Astrocyte of the cerebellum (primary cell): Measurements from ENCODE around the gene DCANP1.

Source experiments
- DNase-seq: peaks from one replicate; pipeline ENCODE4 v3.0.0-alpha.2; 2011; ENCODE audit warnings: low read depth
- H3K4me3 ChIP-seq: 2 replicates; pipeline ENCODE4 v1.5.1; 2011; ENCODE audit warnings: mild to moderate bottlenecking, low read depth, low read length, moderate library complexity
- CTCF ChIP-seq: IDR thresholded peaks from 2 replicates; pipeline ENCODE4 v1.5.1; 2012; ENCODE audit warnings: low read length, low read depth, moderate library complexity, mild to moderate bottlenecking; ENCODE audit errors: missing control alignments
- in situ Hi-C: cut with HindIII; loops from 2 replicates; pipeline ENCODE4 v1.10.0; 2017; ENCODE audit warnings: low sequenced_read_pairs

The DCANP1 gene

GRCh38 chr5:135480511-135480910 lies 33.4 kb upstream of the DCANP1 start:
- in situ Hi-C loops = no loop called here
- H3K4me3 ChIP-seq = no peak overlapping the region
- no peak for TF ChIP-seq CTCF
- no peak for DNase-seq

- DNase-seq = no peak
- in situ Hi-C loops = no loop called here
- no peak overlapping the region for H3K4me3 ChIP-seq
- no peak for TF ChIP-seq CTCF
Observed at GRCh38 chr5:135478938-135479337, 31.8 kb upstream of the DCANP1 start.

GRCh38 chr5:135477613-135478066 lies 30.5 kb upstream of the DCANP1 start:
- in situ Hi-C loops = no loop called here
- no peak for TF ChIP-seq CTCF
- no peak for DNase-seq
- no peak overlapping the region for H3K4me3 ChIP-seq

DNA sequence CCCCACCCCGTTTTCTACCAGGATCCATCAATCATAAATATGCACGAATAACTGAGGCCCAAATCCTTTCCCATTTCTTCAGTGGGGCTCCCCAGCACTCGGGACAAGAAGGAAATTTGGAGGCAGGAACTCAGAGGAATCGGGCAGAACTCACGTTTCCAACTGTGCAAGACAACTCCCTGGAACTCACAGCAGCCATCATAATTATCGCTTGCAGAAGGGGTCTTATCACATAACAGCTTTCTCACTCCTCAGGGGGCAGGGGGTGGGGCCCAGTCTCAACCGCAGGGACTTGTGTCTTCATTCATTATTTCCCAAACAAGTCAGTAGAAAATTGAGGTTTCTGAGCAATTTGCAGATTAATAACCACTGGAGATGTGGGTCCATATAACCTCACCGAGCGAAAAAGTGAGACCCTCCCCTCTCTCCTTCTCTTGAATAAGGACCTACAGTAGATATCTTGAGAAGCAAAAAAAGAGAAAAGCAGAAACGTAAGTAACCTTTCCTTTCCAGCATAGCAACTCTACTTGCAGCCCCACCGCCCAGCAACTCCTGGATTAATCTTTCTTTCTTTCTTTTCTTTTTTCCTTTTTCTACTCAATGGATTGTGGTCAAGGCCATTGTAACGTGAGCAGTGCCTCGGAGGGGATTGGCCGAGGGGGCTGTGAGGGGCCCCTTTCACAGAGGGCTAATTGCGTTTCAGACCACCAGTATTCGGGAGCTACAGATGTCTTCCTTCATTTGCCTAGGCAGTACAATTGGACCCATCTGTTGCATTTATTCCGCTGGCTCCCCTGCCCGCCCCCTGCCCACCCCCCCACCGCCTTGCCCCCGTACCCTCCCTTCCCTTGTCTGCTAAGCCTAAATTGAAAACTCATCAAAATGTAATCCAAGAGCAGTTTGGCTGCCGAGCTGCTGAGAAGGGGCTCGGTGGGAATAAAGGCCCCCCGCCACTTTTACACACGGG lies 29.8 kb upstream of the DCANP1 start:
- DNase-seq = no peak
- no peak for TF ChIP-seq CTCF
- H3K4me3 ChIP-seq = no peak overlapping the region
- in situ Hi-C loops = no loop called here

- H3K4me3 ChIP-seq = no peak overlapping the region
- TF ChIP-seq CTCF = no peak
- no peak for DNase-seq
- in situ Hi-C loops = loop anchor here (25.0 kb wide), 2 partner anchors 263 to 363 kb away; partner anchors contain the start of gene SLC25A48
Observed at GRCh38 chr5:135473956-135474670, 27.0 kb upstream of the DCANP1 start.

DNA sequence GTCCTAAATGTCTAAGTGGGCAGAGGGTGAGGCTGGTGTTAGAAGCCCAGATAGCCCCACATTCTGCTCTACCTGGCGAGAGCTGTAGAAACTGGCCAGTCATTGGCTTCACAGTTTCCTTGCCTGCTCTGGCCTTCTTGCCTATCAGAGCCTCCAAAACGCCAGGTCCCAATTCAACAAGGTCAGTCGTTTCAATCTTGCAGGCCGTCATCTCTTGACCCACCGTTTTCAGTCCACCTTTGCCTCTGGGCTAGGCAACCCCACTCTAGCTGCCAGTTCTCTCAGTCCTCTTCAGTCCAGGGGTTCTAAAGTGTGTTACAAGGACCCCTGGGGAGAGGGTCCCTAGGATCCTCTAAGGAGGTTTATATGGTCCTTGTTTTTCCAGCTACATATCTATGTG lies 25.0 kb upstream of the DCANP1 start:
- DNase-seq = no peak
- H3K4me3 ChIP-seq = no peak overlapping the region
- TF ChIP-seq CTCF = no peak
- in situ Hi-C loops = loop anchor here (25.0 kb wide), 2 partner anchors 265 to 365 kb away; partner anchors contain the start of gene SLC25A48
